GM18526 (cell line): ENCODE results near the gene SUMF1.

Source experiments
- POLR2A ChIP-seq: IDR thresholded peaks from 3 replicates; pipeline ENCODE4 v1.6.1; 2011; ENCODE audit not compliant: insufficient read length; ENCODE audit errors: extremely low read depth

Gene SUMF1

DNA sequence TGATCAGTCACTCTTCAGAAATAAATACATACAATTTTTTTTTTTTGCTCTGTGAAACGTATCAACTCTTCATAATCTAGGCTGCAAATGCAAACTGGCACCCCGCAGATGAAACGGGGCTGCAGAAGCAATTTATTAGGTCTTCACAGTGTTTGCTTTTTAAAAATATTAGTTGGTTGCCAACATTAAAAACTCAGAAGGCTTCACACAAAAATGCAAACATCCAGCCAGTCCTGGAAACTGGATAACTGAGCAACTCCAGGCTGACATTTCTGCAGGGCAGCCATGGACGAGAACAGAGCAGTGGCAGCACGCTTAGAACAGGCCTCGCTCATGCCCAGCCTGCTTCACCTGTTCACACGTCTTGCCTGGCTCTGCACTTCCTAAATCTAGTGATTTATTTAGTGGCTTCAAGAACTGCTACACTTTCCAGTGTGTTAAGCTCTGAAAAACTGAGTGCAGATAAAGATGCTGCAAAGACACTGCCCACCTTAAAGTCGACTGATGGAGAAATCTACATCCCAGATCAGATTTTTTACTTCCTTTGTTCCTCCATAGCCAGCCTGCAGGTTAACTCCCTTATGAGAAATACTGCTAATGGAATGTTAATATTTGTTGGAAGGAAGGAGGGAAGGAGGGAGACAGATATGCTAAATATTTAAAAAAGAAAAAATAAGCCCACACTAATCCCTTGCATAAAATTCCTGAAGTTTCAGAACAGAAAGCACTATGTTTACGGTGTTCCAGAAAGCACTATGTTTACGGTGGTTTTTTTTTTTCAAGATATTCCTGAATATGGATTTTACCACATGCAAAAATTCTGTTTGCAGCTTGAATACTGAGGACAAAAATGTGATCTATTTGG is 110.3 kb downstream of the SUMF1 start:
- no peak for TF ChIP-seq POLR2A

DNA sequence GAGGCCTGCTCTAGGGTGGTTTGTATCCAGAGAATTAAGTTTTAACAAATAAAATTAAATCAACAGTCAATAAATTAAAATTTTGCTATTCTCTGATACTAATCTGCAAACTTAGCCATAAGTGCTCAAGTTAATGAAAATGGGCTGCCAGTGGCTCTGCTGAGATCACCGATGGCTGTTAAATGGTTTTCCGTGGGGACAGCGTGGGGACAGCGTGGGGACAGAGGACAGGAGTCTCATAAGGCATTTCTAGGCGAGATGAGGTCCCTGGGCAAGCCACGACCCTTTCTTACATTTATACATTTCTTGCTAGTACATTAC is 110.9 kb downstream of the SUMF1 start:
- TF ChIP-seq POLR2A = no peak

- no peak for TF ChIP-seq POLR2A
Observed at GRCh38 chr3:4355401-4356219, 111.5 kb downstream of the SUMF1 start.

GRCh38 chr3:4351872-4352271 is 115.2 kb downstream of the SUMF1 start:
- no peak for TF ChIP-seq POLR2A

DNA sequence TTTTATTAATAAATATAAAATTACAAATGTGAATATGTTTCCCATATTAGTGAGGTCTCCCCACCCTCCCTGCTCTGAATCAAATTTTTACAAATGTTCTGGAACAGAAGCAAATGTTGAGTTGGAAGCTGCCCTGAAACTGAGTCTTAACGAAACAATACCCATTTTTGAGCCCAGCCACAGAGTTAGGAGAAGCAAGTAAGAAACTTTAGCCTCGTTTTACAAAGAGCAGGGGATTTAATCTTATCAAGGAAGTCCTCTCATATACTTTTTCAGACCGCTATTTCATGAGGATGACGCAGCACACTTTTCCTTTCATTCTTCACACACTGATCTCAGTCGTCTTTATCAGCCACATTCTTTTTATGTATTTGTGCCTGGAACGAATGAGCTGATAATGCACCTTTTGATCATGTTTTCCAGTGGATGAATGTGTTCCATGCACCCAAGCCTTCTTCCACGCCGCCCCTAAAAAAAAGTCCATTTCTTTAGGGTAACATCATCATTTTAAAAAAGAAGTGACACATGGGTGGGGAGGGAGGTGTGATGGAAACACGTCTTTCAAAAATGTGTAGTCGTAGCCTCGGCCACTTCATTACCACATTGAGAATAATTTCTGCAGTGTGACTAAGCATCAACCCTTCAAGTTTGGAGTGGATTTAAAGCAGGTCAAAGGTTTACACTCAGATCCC is 115.8 kb downstream of the SUMF1 start:
- no peak for TF ChIP-seq POLR2A

GRCh38 chr3:4350789-4351163 is 116.3 kb downstream of the SUMF1 start:
- no peak for TF ChIP-seq POLR2A

- TF ChIP-seq POLR2A = no peak
Observed at GRCh38 chr3:4343258-4343657, 123.8 kb downstream of the SUMF1 start.

DNA sequence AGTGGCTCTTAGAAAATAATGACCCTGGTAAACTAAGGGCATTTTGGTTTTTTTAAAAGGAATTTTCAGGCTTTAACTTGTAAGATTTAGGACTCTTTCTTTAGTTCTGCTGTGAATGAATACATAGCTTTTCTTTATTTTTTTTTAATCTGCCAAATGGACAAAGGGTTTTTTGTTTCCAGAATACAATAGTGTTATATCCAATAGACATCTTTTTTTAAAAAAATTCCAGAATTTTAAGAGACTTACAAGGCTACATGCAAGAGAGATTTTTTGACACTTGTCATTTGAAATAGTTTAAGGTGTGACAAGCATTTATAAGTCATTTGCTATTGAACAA is 125.8 kb downstream of the SUMF1 start:
- TF ChIP-seq POLR2A = no peak

- TF ChIP-seq POLR2A = no peak
Observed at GRCh38 chr3:4340411-4341335, 126.4 kb downstream of the SUMF1 start.

GRCh38 chr3:4340077-4340410 is 127.0 kb downstream of the SUMF1 start:
- no peak for TF ChIP-seq POLR2A

DNA sequence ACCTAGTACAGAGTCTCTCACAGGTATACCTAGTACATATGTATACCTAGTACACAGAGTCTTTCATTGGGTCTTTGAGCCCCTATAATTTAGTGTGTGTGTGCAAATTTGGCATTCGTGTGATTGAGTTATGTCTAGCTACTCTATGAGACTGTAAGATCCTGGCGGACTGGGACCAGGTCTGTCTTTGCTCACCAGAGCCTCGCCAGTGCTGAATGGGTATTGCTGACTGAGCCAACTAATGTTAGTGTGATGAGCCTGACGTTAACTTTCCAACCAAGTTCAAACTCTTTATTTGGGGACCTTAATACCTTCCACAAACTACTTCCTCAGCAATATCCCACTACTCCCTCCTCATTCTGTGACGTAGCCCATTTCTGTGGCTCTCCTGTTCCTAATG is 128.3 kb downstream of the SUMF1 start:
- no peak for TF ChIP-seq POLR2A

- TF ChIP-seq POLR2A = no peak
Observed at GRCh38 chr3:4336850-4337546, 130.1 kb downstream of the SUMF1 start.

DNA sequence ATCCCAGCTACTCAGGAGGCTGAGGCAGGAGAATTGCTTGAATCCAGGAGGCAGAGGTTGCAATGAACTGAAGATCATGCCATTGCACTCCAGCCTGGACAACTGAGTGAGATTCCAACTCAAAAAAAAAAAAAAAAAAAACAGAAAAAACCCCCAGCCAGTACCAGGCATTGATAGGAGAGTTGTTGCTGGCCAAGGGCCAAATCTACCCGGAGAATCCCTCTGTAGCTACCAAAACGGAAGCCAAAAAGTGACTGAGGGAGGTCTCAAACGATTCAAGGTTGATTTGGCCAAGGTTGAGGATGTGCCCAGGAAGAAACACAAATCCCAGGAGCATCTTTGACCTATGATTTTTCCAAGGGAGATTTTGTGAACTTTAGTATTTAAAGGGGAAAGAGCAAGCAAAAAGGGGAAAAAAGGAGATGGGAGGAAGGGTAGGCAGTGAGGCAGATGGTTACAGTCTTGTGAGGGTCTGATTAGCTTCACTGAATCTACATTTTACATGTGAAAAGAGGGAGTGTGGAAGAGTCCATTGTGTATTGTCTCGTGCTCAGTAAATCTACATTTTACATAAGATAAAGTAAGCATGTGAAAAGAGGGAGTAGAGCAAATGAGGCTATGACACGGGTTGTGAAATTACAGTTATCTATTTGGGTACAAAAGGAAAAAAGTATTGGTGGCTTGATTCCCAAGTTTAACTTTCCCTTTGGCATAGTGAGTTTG is 131.1 kb downstream of the SUMF1 start:
- TF ChIP-seq POLR2A = no peak

GRCh38 chr3:4334548-4334947 is 132.5 kb downstream of the SUMF1 start:
- TF ChIP-seq POLR2A = no peak

DNA sequence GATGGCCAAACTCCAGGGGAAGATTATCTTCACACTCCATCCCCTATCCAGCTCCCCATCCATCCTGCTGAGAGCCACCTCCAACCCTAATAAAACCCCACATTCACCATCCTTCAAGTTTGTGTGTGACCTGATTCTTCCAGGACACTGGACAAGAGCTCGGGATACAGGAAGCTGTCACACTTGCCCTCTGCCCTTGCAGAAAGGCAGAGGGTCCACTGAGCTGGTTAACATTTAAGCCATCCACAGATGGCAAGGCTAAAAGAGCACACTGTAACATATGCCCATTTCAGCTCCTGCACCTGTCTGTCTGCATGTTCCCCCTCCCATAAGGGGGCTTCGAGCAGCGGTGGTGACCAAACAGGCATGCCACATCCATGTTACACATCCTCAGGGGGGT is 134.1 kb downstream of the SUMF1 start:
- no peak for TF ChIP-seq POLR2A
